Suprapubic skin (tissue), 3 donors: ENCODE data around the gene ATP1A3.

Experiments used
- CTCF ChIP-seq, 2 donors: fragments of 200-600 bp in 1 of 2; fragments of 450-650 bp in 1 of 2; sonication (generic) in 1 of 2; IDR thresholded peaks; one replicate each; pipeline ENCODE4 v1.5.1; 2016 to 2019; ENCODE audit warnings: antibody characterized with exemption in 2 of 2, mild to moderate bottlenecking in 1 of 2, moderate library complexity in 1 of 2
- POLR2A ChIP-seq, 2 donors: fragments of 450-650 bp; IDR thresholded peaks; one replicate each; pipeline ENCODE4 v1.6.1; 2017; ENCODE audit warnings: antibody characterized with exemption in 2 of 2, mild to moderate bottlenecking in 2 of 2, moderate library complexity in 2 of 2

- TF ChIP-seq CTCF (IDR thresholded peaks at IDR 0.05) (no peak), POLR2A (IDR thresholded peaks at IDR 0.05) (no peak)
Observed at GRCh38 chr19:42023943-42024260, 29.9 kb upstream of the ATP1A3 start.
